Fibroblast of skin of back (primary cell): ENCODE data around the gene YLPM1.
A peak's percentile ranks its signal among the peaks of the same experiment; 100 is the strongest.

Source experiments
- DNase-seq: peaks from one replicate; pipeline ENCODE4 v3.0.0-alpha.2; 2013

YLPM1 gene

GRCh38 chr14:74786796-74787315 lies 23.7 kb downstream of the YLPM1 start:
- DNase-seq: no peak

- DNase-seq: peak; percentile 17
Measured at GRCh38 chr14:74792249-74793039, 29.3 kb downstream of the YLPM1 start.

GRCh38 chr14:74793506-74794155 lies 30.5 kb downstream of the YLPM1 start:
- DNase-seq: peak; percentile 6

- DNase-seq: no peak
Measured at GRCh38 chr14:74794947-74795346, 31.8 kb downstream of the YLPM1 start.

GRCh38 chr14:74799765-74800164 lies 36.6 kb downstream of the YLPM1 start:
- DNase-seq: no peak

- no peak for DNase-seq
Measured at GRCh38 chr14:74800780-74801179, 37.7 kb downstream of the YLPM1 start.

GRCh38 chr14:74801396-74801795 lies 38.3 kb downstream of the YLPM1 start:
- no peak for DNase-seq

GRCh38 chr14:74804219-74804825 lies 41.2 kb downstream of the YLPM1 start:
- peak; percentile 59 for DNase-seq

GRCh38 chr14:74807853-74808545 lies 44.9 kb downstream of the YLPM1 start:
- DNase-seq: no peak

- no peak for DNase-seq
Measured at GRCh38 chr14:74816124-74816523, 53.0 kb downstream of the YLPM1 start.

GRCh38 chr14:74820288-74820687 lies 57.2 kb downstream of the YLPM1 start:
- DNase-seq: no peak

- no peak for DNase-seq
Measured at GRCh38 chr14:74821267-74821915, 58.3 kb downstream of the YLPM1 start.

GRCh38 chr14:74824997-74825396 lies 61.9 kb downstream of the YLPM1 start:
- peak; percentile 51 for DNase-seq

GRCh38 chr14:74826574-74826973 lies 63.5 kb downstream of the YLPM1 start:
- DNase-seq: no peak

GRCh38 chr14:74829251-74829650 lies 66.1 kb downstream of the YLPM1 start:
- no peak for DNase-seq

- DNase-seq: no peak
Measured at GRCh38 chr14:74832849-74833248, 69.7 kb downstream of the YLPM1 start.

- DNase-seq: peak; percentile 36
Measured at GRCh38 chr14:74834692-74835392, 71.7 kb downstream of the YLPM1 start.

- DNase-seq: no peak
Measured at GRCh38 chr14:74835645-74836250, 72.6 kb downstream of the YLPM1 start.

- no peak for DNase-seq
Measured at GRCh38 chr14:74836251-74836960, 73.3 kb downstream of the YLPM1 start.

- DNase-seq: no peak
Measured at GRCh38 chr14:74838166-74838565, 75.0 kb downstream of the YLPM1 start.
